ENCODE results near the gene VPS8. TPM values are rescaled to one million over a fixed set of nuclear protein-coding genes. Genes with fewer than 3 reads are reported as not detected.

The VPS8 gene
- total and polyA plus RNA-seq, 4 donors: 4.2 to 34.9 (median 22.9) TPM

- no peak overlapping the region for H3K4me3 ChIP-seq (ENCODE audit: low read depth in 1 of 3, low read length in 3 of 3)
- 96% methylated on average over 4 of the region's 4 CpGs for WGBS
- no peaks in the 10 kb centered on the region for H3K9me3 ChIP-seq (ENCODE audit: control insufficient read depth in 4 of 4, low read length in 3 of 4)
- no peak overlapping the region for H3K27ac ChIP-seq (ENCODE audit: low read depth in 1 of 2, low read length in 2 of 2)
- H3K4me1 ChIP-seq (ENCODE audit: control insufficient read depth in 4 of 4, insufficient read depth in 4 of 4, low read length in 3 of 4): no peaks in the 10 kb centered on the region
- H3K9ac ChIP-seq (ENCODE audit: low read depth in 1 of 2, low read length in 2 of 2): no peak overlapping the region
- no peaks in the 10 kb centered on the region for H3K36me3 ChIP-seq (ENCODE audit: control insufficient read depth in 4 of 4, insufficient read depth in 3 of 4, low read depth in 1 of 4, low read length in 3 of 4)
- no peaks in the 10 kb centered on the region for H3K27me3 ChIP-seq (ENCODE audit: control insufficient read depth in 4 of 4, insufficient read depth in 4 of 4, low read length in 3 of 4)
- no peak for TF ChIP-seq HNF4G (IDR thresholded peaks at IDR 0.05)
- TF ChIP-seq EGR1 (IDR thresholded peaks at IDR 0.05; ENCODE audit: low read depth in 2 of 2): no peak
- TF ChIP-seq NR2F2 (IDR thresholded peaks at IDR 0.05): no peak
- no peak for TF ChIP-seq SP1 (IDR thresholded peaks at IDR 0.05)
- TF ChIP-seq REST (IDR thresholded peaks at IDR 0.05): no peak
- no peak for TF ChIP-seq FOXA2 (IDR thresholded peaks at IDR 0.05)
- TF ChIP-seq ATF3 (IDR thresholded peaks at IDR 0.05): no peak
- TF ChIP-seq RXRA (IDR thresholded peaks at IDR 0.05): no peak
- TF ChIP-seq CTCF (IDR thresholded peaks at IDR 0.05; ENCODE audit: low read depth, low read length, missing input control): no peak
- TF ChIP-seq HNF4A (conservative IDR thresholded peaks at IDR 0.05): no peak
- TF ChIP-seq JUND (IDR thresholded peaks at IDR 0.05): no peak
- no peak for TF ChIP-seq ZBTB33 (IDR thresholded peaks at IDR 0.05)
- TF ChIP-seq MAX (IDR thresholded peaks at IDR 0.05): no peak
- TF ChIP-seq GABPA (IDR thresholded peaks at IDR 0.05 in 1 of 2, conservative IDR thresholded peaks at IDR 0.05 in 1 of 2): no peak
- TF ChIP-seq TAF1 (conservative IDR thresholded peaks at IDR 0.05): no peak
- DNase-seq (ENCODE audit: low spot score): no peak
These were observed 254.3 kb downstream of the VPS8 start for GRCh38 chr3:185066251-185066650.

GRCh38 chr3:185067173-185067572, 255.2 kb downstream of the VPS8 start:
- Histone ChIP-seq H3K9me3 (ENCODE audit: control insufficient read depth in 4 of 4, low read length in 3 of 4) (no peaks in the 10 kb centered on the region), H3K4me3 (ENCODE audit: low read depth in 1 of 3, low read length in 3 of 3) (no peak overlapping the region), H3K9ac (ENCODE audit: low read depth in 1 of 2, low read length in 2 of 2) (no peak overlapping the region), H3K4me1 (ENCODE audit: control insufficient read depth in 4 of 4, insufficient read depth in 4 of 4, low read length in 3 of 4) (no peaks in the 10 kb centered on the region), H3K27me3 (ENCODE audit: control insufficient read depth in 4 of 4, insufficient read depth in 4 of 4, low read length in 3 of 4) (no peaks in the 10 kb centered on the region), H3K27ac (ENCODE audit: low read depth in 1 of 2, low read length in 2 of 2) (no peak overlapping the region), H3K36me3 (ENCODE audit: control insufficient read depth in 4 of 4, insufficient read depth in 3 of 4, low read depth in 1 of 4, low read length in 3 of 4) (no peaks in the 10 kb centered on the region)
- 94% methylated on average over 11 of the region's 11 CpGs for WGBS
- DNase-seq (ENCODE audit: low spot score): no peak
- TF ChIP-seq REST (IDR thresholded peaks at IDR 0.05): no peak
- no peak for TF ChIP-seq RXRA (IDR thresholded peaks at IDR 0.05)
- TF ChIP-seq JUND (IDR thresholded peaks at IDR 0.05): no peak
- no peak for TF ChIP-seq SP1 (IDR thresholded peaks at IDR 0.05)
- no peak for TF ChIP-seq TAF1 (conservative IDR thresholded peaks at IDR 0.05)
- no peak for TF ChIP-seq EGR1 (IDR thresholded peaks at IDR 0.05; ENCODE audit: low read depth in 2 of 2)
- no peak for TF ChIP-seq ATF3 (IDR thresholded peaks at IDR 0.05)
- no peak for TF ChIP-seq ZBTB33 (IDR thresholded peaks at IDR 0.05)

Data from liver (tissue), 9 donors.